ENCODE results near the gene MGAT4A. TPM values are rescaled to one million over a fixed set of nuclear protein-coding genes. Genes with fewer than 3 reads are reported as not detected.

MGAT4A gene
- total RNA-seq, 6 experiments from 2014 or later, result 0.14 TPM; not detected in 5

DNA sequence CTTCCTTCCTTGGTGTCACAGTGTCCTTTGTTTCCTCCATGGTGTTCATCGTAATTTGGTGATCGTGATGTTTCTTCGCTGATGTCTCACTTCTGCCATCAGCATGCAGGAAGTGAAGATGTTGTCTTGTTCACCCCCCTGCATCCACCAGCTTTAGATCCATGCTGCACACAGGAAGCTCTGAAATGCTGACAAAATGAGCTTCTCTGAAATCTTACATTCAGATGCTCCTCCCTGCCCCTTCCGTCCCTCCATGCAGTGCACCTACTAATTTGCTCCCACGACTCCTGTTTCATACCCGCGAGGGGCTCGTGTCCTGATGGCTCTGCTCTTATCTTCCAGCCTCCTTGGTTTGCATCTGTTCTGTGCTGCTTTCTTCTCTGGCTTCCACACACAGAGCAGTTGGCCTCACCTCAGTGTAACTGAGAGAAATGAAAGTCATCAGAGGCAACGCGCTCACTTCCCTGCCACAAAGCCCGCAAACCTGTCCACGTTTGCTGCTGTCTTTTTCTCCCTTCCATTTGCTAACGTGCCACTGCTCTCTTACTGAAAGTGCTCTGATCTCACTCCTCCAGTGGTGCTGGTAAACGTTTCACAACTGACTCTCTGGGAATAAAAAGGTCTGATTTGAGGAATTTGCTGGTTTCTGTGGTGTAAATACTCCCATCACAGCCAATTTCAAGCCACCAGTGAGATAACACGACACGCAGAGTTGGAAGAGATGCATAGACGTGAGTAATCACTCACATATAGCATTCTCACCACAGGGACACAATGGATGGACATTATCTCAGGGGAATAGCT is 41.0 kb upstream of the MGAT4A start:
- H3K4me1 Mint-ChIP-seq (ENCODE audit: low read depth), result peaks cover 9% of the 10 kb centered on the region; the same call in 1 of the 2 replicates
- DNase-seq, result no peak
- H3K27me3 Mint-ChIP-seq (ENCODE audit: insufficient read depth), result peaks cover 32% of the 10 kb centered on the region
- H3K9me3 Mint-ChIP-seq, result no peaks in the 10 kb centered on the region
- TF ChIP-seq, protein P1, sequence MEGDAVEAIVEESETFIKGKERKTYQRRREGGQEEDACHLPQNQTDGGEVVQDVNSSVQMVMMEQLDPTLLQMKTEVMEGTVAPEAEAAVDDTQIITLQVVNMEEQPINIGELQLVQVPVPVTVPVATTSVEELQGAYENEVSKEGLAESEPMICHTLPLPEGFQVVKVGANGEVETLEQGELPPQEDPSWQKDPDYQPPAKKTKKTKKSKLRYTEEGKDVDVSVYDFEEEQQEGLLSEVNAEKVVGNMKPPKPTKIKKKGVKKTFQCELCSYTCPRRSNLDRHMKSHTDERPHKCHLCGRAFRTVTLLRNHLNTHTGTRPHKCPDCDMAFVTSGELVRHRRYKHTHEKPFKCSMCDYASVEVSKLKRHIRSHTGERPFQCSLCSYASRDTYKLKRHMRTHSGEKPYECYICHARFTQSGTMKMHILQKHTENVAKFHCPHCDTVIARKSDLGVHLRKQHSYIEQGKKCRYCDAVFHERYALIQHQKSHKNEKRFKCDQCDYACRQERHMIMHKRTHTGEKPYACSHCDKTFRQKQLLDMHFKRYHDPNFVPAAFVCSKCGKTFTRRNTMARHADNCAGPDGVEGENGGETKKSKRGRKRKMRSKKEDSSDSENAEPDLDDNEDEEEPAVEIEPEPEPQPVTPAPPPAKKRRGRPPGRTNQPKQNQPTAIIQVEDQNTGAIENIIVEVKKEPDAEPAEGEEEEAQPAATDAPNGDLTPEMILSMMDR (IDR thresholded peaks at IDR 0.05), result no peak
- no peaks in the 10 kb centered on the region for H3K36me3 Mint-ChIP-seq (ENCODE audit: low read depth)
- H3K4me3 Mint-ChIP-seq, result no peak overlapping the region
- H3K27ac Mint-ChIP-seq, result no peak overlapping the region

DNA sequence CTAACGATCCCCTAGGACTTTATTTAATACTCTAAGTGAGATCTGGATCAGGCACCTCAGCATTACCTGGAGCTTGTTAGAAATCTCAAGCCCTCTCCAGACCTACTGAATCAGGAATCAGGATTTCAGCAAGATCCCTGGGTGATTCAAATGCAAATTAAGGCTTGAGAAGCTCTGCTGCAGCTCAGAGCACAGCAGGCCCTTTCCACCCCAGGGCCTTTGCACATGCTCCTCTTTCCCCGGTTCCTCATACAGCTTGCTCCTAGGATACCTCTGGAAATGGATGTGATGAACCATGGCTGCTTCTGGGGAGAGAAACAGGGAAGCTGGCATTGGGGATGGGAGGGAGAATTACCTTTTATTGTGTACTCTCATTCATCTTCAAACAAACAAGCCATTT is 40.3 kb upstream of the MGAT4A start:
- H3K9me3 Mint-ChIP-seq, result no peaks in the 10 kb centered on the region
- no peak for DNase-seq
- no peaks in the 10 kb centered on the region for H3K36me3 Mint-ChIP-seq (ENCODE audit: low read depth)
- TF ChIP-seq, protein P1 (IDR thresholded peaks at IDR 0.05), result no peak
- no peak overlapping the region for H3K27ac Mint-ChIP-seq
- no peak overlapping the region for H3K4me3 Mint-ChIP-seq
- peaks cover 37% of the 10 kb centered on the region for H3K27me3 Mint-ChIP-seq (ENCODE audit: insufficient read depth)
- H3K4me1 Mint-ChIP-seq (ENCODE audit: low read depth), result peaks cover 9% of the 10 kb centered on the region; the same call in 1 of the 2 replicates

DNA sequence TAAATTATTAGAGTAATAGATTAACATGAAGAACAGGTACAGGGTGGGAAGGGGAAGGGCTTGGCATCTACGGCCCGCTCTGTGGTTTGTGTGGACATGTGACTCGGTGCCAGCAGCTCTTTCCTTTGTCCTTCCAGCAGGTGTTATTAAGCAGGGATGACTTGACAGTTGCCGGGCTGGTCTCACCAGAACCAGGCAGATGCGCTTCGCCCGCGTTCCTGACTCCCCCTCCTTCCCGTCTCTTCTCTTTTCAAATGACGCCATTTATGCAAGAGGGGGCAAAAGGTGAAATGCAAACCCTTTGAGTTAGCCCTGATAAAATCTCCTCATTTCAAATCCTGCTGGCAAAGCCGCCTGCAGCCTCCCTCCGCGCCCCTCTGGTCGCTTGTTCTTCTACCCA is 38.9 kb upstream of the MGAT4A start:
- DNase-seq, result no peak
- H3K27ac Mint-ChIP-seq, result no peak overlapping the region
- H3K36me3 Mint-ChIP-seq (ENCODE audit: low read depth), result no peaks in the 10 kb centered on the region
- H3K9me3 Mint-ChIP-seq, result no peaks in the 10 kb centered on the region
- no peak overlapping the region for H3K4me3 Mint-ChIP-seq
- TF ChIP-seq, protein P1 (IDR thresholded peaks at IDR 0.05), result no peak
- H3K4me1 Mint-ChIP-seq (ENCODE audit: low read depth), result peaks cover 9% of the 10 kb centered on the region; the same call in 1 of the 2 replicates
- peaks cover 43% of the 10 kb centered on the region for H3K27me3 Mint-ChIP-seq (ENCODE audit: insufficient read depth)

DNA sequence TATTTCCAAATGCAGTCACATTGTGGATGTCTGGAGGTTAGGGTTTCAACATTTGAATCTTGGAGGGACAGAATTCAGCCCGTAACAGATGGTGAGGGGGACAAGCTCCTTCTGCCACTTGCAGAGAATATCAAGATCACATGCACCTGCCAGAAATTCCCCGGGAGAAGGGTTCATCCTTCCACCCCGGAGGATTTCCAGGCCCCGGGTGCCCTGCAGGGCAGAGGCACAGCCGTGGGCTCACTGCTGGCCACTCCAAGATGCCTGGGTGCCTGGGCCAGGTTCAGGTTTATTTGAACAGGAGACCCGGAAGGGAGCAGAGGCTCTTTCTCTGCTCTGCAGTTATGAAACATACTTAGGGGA is 38.2 kb upstream of the MGAT4A start:
- H3K4me1 Mint-ChIP-seq (ENCODE audit: low read depth), result peaks cover 9% of the 10 kb centered on the region; the same call in 1 of the 2 replicates
- no peaks in the 10 kb centered on the region for H3K9me3 Mint-ChIP-seq
- TF ChIP-seq, protein P1 (IDR thresholded peaks at IDR 0.05), result no peak
- no peak overlapping the region for H3K4me3 Mint-ChIP-seq
- DNase-seq, result no peak
- no peaks in the 10 kb centered on the region for H3K36me3 Mint-ChIP-seq (ENCODE audit: low read depth)
- H3K27ac Mint-ChIP-seq, result no peak overlapping the region
- peaks cover 46% of the 10 kb centered on the region for H3K27me3 Mint-ChIP-seq (ENCODE audit: insufficient read depth)

DNA sequence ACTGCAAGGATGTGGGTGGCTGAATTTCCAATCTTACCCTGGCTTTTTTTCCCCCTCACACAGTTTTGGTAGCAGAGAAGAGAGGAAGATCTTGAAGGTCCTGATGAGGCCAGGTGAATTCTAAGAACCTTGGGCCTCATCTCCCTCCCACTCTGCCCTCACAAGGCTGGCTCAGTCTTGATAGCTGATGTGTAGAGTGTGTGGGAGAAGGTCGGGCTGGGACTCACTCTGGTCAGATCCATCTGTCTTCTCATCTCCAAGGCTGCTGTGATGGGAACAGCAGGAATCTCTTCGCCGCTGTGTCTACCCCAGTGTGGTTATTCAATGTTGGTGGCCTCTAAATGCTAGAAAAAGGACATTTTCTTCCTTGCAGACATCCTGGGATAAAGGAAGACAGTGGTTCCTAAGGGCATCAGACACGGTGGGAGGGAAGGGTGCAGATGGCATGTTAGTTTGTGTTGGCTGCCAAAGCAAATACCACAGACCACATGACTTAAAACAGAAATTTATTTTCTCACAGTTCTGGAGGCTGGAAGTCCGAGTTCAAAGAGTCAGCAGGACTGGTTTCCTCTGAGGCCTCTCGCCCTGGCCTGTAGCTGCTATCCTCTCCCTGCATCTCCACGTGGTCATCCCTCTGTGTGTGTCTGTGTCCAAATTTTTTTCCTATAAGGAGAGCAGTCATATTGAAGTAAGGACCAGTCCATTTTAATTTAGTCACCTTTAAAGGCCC is 37.6 kb upstream of the MGAT4A start:
- TF ChIP-seq, protein P1 (IDR thresholded peaks at IDR 0.05), result no peak
- H3K9me3 Mint-ChIP-seq, result no peaks in the 10 kb centered on the region
- peaks cover 9% of the 10 kb centered on the region; the same call in 1 of the 2 replicates for H3K4me1 Mint-ChIP-seq (ENCODE audit: low read depth)
- no peak overlapping the region for H3K27ac Mint-ChIP-seq
- no peak overlapping the region for H3K4me3 Mint-ChIP-seq
- no peak for DNase-seq
- H3K36me3 Mint-ChIP-seq (ENCODE audit: low read depth), result no peaks in the 10 kb centered on the region
- peaks cover 46% of the 10 kb centered on the region for H3K27me3 Mint-ChIP-seq (ENCODE audit: insufficient read depth)

All from HFFc6 (cell line).